GM18907 (cell line): ENCODE measurements around the gene HLA-DRA.
"Not testable (repeated sequence)": the region's sequence is repeated elsewhere in the genome, so short reads cannot be mapped to it uniquely, and the experiment has no call there.

Experiments used
- ATAC-seq: cut with Tn5 transposase; IDR thresholded peaks from one replicate; pipeline ENCODE4 v1.9.1; 2021; ENCODE audit warnings: mild to moderate bottlenecking, moderate library complexity; ENCODE audit not compliant: unreplicated experiment

Gene HLA-DRA

GRCh38 chr6:32430179-32430578 lies 9.5 kb upstream of the HLA-DRA start:
- ATAC-seq: no peak

DNA sequence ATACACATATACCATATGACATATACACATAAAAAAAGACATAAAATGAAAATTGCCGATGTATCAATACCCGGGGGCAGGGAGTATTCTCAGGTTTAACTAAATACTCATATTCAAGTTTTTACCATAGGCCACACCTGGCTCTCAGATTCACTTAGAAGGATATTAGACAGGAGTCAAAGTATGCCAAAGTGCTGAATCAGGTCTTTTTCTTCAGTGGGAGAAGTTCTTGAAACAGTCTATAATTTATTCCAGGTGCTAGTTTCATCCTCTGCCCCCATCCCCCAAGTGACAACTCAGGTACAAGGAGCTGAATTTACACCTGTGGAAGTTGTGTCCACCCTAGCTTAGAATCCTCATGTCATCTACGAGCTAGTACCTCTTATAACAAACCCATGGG lies 8.5 kb upstream of the HLA-DRA start:
- no peak for ATAC-seq

DNA sequence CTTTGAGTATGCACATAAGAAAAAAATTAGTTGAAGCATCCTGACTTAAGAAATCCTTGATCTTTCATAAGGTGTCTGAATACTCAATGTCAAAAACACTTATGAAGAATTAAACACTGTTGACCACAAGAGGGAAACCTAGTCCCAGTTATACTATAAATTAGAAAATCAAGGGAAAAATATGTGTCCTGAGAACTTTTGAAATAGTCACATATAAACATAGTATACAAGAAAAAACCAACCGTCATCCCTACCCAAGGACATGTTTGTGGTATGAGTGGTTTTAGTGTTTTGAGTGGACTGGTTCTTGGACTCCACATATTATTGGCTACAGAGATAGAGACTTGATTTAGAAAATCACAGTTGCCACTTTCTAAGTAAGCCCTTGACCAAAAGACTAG lies 7.6 kb upstream of the HLA-DRA start:
- no peak for ATAC-seq

DNA sequence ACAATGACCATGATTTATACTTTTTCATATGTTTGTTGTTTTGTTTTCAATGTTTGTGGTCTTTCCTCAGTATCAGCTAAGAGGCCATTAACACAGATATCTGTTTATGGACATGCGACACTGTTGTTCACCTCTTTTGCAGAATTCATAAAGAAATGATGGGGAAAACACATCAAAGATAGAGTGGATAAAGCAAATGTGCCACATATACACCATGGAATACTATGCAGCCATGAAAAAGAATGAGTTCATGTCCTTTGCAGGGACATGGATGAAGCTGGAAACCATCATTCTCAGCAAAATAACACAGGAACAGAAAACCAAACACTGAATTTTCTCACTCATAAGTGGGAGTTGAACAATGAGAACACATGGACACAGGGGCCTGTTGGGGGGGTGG lies 5.7 kb upstream of the HLA-DRA start:
- not testable (repeated sequence) for ATAC-seq

DNA sequence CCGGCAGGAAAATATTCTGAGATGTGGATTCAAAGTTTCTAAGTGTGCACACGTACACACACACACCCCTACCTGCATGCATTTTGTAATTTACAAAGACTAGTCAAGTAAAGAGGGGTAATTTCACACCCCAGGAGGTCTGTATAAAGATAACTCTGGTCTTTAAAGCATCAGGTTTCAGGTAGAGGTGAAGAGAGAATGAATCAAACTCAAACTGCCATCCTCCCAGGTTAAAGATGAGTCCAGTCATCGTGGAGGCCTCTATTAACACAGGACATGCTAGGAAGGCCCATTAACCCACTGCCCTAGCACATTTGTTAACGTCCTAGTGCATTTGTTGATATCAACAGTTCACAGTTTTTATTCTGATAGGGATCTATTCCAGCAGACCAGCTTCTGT lies 3.5 kb upstream of the HLA-DRA start:
- ATAC-seq: no peak

DNA sequence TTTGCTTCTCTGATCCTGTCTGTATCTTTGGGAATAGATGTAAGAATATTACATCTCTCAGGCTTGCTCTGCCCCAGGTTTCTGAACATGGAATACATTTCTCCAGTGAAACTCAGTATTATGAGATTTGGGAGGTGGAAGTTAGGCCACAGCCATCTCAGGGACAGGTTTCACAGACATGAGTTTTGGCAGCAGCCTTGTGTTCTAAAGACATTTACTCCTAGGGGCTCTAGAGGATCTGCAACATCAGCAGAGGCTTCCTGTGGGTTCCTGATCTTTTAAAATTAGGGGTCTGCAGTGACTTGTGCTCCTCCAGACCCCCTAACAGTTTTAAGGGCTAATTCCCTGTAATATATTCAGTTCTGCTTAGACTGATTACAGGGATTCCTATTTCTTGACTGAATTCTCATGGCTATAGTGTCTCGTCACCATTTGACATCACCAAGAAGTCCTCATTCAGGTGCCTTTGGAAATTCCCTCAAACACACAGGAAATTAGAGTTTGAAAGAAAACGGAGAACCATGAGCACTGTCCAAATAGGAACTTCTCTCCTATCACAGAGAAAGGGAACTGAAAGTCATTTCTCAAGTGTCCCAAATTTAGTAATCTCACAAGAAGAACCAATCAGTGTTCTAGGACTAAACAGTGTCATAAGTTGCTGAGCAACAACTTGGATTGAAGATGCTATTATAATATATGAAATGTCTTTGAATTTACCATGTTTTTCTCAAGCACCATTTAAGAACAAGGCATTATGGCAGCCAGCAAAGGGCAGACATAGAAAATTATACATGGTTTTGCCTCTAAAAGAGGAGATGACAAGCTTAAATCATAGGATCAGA lies 2.5 kb upstream of the HLA-DRA start:
- peak; percentile 65 for ATAC-seq

DNA sequence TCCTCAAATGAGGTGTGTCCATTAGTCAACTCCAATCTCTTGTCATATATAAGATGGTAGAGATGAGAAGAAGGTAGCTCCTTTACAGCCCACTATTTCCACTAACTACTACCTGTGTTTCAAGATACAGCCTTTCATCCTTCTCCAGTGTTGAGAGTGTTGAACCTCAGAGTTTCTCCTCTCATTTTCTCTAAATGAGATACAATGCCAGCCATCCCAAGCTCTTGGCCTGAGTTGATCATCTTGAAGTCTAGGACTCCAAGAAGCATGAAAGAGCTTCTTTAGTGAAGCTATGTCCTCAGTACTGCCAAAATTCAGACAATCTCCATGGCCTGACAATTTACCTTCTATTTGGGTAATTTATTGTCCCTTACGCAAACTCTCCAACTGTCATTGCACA lies 548 bp upstream of the HLA-DRA start:
- peak; percentile 7 for ATAC-seq

GRCh38 chr6:32442243-32442667 lies 2.6 kb downstream of the HLA-DRA start:
- no peak for ATAC-seq

DNA sequence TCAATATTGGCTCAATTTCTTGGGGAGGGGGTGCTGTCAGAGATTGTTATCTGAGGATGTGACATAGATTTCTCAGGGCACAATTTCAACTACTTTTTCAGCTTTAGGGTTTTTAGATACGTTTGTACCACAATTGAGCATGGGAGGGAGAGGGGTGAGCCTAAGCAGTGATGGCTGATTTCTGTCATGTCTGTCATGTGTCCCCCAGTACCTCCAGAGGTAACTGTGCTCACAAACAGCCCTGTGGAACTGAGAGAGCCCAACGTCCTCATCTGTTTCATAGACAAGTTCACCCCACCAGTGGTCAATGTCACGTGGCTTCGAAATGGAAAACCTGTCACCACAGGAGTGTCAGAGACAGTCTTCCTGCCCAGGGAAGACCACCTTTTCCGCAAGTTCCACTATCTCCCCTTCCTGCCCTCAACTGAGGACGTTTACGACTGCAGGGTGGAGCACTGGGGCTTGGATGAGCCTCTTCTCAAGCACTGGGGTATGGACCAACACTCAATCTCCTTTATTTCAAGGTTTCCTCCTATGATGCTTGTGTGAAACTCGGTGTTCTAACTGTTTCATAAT lies 3.4 kb downstream of the HLA-DRA start:
- ATAC-seq: no peak

DNA sequence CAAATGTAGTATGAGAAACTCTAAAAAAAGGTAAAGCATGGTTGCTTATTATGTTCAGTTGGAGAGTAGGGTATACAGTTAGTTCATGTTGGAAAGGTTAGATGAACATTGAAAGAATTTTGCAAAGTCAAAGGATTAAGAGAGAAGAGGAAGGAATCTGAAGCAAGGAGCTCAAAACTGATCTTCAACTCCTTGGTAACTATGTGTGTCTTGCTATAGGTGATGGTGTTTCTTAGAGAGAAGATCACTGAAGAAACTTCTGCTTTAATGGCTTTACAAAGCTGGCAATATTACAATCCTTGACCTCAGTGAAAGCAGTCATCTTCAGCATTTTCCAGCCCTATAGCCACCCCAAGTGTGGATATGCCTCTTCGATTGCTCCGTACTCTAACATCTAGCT lies 4.7 kb downstream of the HLA-DRA start:
- no peak for ATAC-seq

GRCh38 chr6:32445321-32445854 lies 5.7 kb downstream of the HLA-DRA start:
- no peak for ATAC-seq

DNA sequence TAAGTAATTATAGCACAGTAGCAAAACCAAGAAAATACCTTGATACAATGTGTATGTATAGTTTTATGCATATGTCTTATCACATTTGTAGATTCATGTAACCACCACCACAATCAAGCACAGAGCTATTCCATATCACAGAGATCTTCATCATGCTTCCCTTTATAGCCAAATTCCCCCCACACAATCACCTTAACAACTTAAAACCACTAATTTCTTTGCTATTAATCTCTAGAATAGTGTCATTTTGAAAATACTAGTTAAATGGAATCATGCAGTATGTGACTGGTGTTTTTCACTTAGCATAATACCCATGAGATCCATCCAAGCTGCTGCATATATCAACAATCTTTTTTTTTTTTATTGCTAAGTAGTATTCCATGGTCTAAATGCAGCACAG lies 8.2 kb downstream of the HLA-DRA start:
- ATAC-seq: no peak

- no peak for ATAC-seq
Measured at GRCh38 chr6:32449088-32449736, 9.5 kb downstream of the HLA-DRA start.

- ATAC-seq: no peak
Measured at GRCh38 chr6:32457054-32457453, 17.4 kb downstream of the HLA-DRA start.

GRCh38 chr6:32459781-32460424 lies 20.2 kb downstream of the HLA-DRA start:
- no peak for ATAC-seq

DNA sequence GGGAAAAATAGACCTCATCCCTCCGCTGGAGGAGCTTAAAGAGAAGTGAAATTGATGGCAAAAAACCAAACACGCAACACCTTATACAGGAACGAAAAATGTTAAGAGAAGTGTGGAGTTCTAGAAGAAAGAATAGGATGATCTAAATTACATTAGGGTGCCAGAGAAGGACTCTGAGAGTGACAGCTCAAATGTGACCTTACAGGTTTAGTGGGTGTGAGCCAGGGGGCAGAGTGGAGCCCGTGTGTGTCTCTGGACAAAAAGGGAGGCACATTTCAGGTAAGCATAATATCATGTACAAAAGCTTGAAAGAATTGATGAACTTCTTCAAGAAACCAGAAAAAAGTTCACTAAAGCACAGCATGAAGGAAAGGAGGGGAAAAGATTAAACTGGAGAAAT lies 20.8 kb downstream of the HLA-DRA start:
- ATAC-seq: no peak

GRCh38 chr6:32461493-32461892 lies 21.8 kb downstream of the HLA-DRA start:
- no peak for ATAC-seq

DNA sequence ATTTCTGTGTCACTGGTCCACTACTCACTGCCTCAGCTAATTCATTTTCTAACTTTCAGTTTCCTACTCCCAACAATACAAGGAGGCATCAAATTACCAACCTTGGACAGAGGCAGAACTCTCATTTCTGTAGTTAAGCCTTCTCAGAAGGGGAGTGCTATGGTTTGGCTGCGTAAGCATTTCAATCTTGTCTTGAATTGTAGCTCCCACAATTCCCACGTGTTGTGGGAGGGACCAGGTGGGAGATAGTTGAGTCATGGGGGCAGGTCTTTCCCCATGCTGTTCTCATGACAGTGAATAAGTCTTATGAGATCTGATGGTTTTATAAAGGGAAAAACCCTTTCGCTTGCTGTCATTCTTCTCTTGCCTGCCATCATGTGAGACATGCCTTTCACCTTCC lies 22.9 kb downstream of the HLA-DRA start:
- ATAC-seq: peak; percentile 80

DNA sequence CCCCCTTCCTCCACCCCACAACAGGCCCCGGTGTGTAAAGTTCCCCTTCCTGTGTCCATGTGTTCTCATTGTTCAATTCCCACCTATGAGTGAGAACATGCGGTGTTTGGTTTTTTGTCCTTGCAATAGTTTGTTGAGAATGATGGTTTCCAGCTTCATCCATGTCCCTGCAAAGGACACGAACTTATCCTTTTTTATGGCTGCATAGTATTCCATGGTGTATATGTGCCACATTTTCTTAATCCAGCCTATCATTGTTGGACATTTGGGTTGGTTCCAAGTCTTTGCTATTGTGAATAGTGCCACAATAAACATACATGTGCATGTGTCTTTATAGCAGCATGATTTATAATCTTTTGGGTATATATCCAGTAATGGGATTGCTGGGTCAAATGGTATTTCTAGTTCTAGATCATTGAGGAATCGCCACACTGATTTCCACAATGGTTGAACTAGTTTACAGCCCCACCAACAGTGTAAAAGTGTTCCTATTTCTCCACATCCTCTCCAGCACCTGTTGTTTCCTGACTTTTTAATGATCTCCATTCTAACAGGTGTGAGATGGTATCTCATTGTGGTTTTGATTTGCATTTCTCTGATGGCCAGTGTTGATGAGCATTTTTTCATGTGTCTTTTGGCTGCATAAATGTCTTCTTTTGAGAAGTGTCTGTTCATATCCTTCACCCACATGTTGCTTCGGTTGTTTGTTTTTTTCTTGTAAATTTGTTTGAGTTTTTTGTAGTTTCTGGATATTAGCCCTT lies 28.2 kb downstream of the HLA-DRA start:
- ATAC-seq: not testable (repeated sequence)

DNA sequence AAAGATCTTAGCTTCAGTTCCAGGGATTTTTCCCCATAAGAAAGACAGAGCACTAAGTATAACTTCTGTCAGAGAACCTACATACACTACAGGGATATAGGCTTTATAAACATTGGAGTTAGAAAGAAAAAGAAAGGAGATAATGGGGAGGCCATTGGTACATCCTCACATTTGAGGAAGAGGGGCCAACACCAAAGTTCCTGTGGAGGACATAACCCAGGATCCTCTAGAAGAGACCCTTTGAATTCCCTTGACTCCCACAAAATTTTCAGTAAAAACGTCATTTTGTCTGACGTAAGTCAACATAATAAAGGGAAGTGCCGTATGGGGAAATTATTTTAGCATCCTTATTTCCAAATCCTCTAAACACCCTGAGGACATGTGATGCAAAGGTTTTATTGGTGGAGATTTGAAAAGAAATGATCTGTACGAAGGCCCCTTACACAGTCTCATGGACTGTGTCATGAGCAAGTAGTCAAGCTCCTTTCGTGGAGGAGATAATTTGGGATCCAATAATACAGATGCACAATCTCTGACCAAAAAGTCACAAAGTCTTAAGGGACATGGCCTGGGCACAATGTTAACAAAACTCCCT lies 33.2 kb downstream of the HLA-DRA start:
- ATAC-seq: no peak
